Measurements from ENCODE around the gene GPHN. TPM values are rescaled to one million over a fixed set of nuclear protein-coding genes. Genes with fewer than 3 reads are reported as not detected.

Gene GPHN
- total RNA-seq, 4 donors from 2014 or later = 14.4 to 32.7 (median 21.1) TPM

- intact Hi-C loops (cut with DNase I) = no loop called here
- H3K9me3 ChIP-seq = no peaks in the 10 kb centered on the region
- H3K4me3 ChIP-seq (replicated peaks in 1 of 3) = no peak overlapping the region
- H3K27me3 ChIP-seq = no peaks in the 10 kb centered on the region
- H3K4me1 ChIP-seq = no peaks in the 10 kb centered on the region
- no peak overlapping the region for H3K27ac ChIP-seq
- H3K36me3 ChIP-seq = no peaks in the 10 kb centered on the region
- WGBS, 2 donors = 89% methylated on average over 4 of the region's 4 CpGs
- TF ChIP-seq CTCF (IDR thresholded peaks at IDR 0.05) (peak in 1 of 6 experiments; percentile 15), POLR2A (IDR thresholded peaks at IDR 0.05) (no peak)
- no peak for DNase-seq
These were observed 643.2 kb downstream of the GPHN start for GRCh38 chr14:67151082-67151666.

- TF ChIP-seq POLR2A (IDR thresholded peaks at IDR 0.05) = no peak
- TF ChIP-seq CTCF (IDR thresholded peaks at IDR 0.05) = no peak
- Histone ChIP-seq H3K27ac (no peak overlapping the region), H3K4me3 (replicated peaks in 1 of 3) (no peak overlapping the region), H3K27me3 (no peaks in the 10 kb centered on the region), H3K4me1 (no peaks in the 10 kb centered on the region), H3K9me3 (no peaks in the 10 kb centered on the region), H3K36me3 (no peaks in the 10 kb centered on the region)
- intact Hi-C loops (cut with DNase I) = no loop called here
- DNase-seq = no peak
These were observed 650.6 kb downstream of the GPHN start for GRCh38 chr14:67158566-67158965.

GRCh38 chr14:67162385-67162784 is 654.4 kb downstream of the GPHN start:
- no peak for DNase-seq
- Histone ChIP-seq H3K4me3 (replicated peaks in 1 of 3) (no peak overlapping the region), H3K9me3 (no peaks in the 10 kb centered on the region), H3K27me3 (no peaks in the 10 kb centered on the region), H3K36me3 (no peaks in the 10 kb centered on the region), H3K27ac (no peak overlapping the region), H3K4me1 (peaks cover 0 to 3% of the 10 kb centered on the region in 2 donors)
- WGBS, 2 donors = 89 to 93% methylated on average over 4 of the region's 4 CpGs
- TF ChIP-seq CTCF (IDR thresholded peaks at IDR 0.05) = no peak
- TF ChIP-seq POLR2A (IDR thresholded peaks at IDR 0.05) = no peak
- intact Hi-C loops (cut with DNase I) = no loop called here

- Histone ChIP-seq H3K4me1 (peaks cover 6 to 11% of the 10 kb centered on the region in 2 donors), H3K27me3 (no peaks in the 10 kb centered on the region), H3K27ac (no peak overlapping the region), H3K9me3 (no peaks in the 10 kb centered on the region), H3K36me3 (no peaks in the 10 kb centered on the region), H3K4me3 (replicated peaks in 1 of 3) (no peak overlapping the region)
- intact Hi-C loops (cut with DNase I) = loop anchor here (5.0 kb wide), 1 partner anchor 121 kb away; no protein-coding TSS in a partner anchor
- WGBS, 2 donors = 79% methylated on average over 5 of the region's 5 CpGs
- TF ChIP-seq POLR2A (IDR thresholded peaks at IDR 0.05) (no peak), CTCF (IDR thresholded peaks at IDR 0.05) (peak; percentile 38 to 96 (median 78))
- peak; percentile 50 to 60 for DNase-seq
These were observed 658.5 kb downstream of the GPHN start for GRCh38 chr14:67166450-67166853.

- intact Hi-C loops (cut with DNase I) = loop anchor here (5.0 kb wide), 1 partner anchor 120 kb away; no protein-coding TSS in a partner anchor
- Histone ChIP-seq H3K4me1 (peaks cover 6 to 11% of the 10 kb centered on the region in 2 donors), H3K4me3 (replicated peaks in 1 of 3) (no peak overlapping the region), H3K9me3 (no peaks in the 10 kb centered on the region), H3K27ac (peak overlapping the region; percentile 21 to 70 (median 67)), H3K27me3 (no peaks in the 10 kb centered on the region), H3K36me3 (no peaks in the 10 kb centered on the region)
- TF ChIP-seq CTCF (IDR thresholded peaks at IDR 0.05) = no peak
- TF ChIP-seq POLR2A (IDR thresholded peaks at IDR 0.05) = no peak
- 74 to 76% methylated on average over 2 of the region's 2 CpGs for WGBS, 2 donors
- DNase-seq = no peak
These were observed 659.6 kb downstream of the GPHN start for GRCh38 chr14:67167420-67168109.

Data from thyroid gland (tissue), 4 donors.